Type B pancreatic cell (in vitro differentiated cells): ENCODE data around the gene ALK. TPM values are rescaled to one million over a fixed set of nuclear protein-coding genes. Genes with fewer than 3 reads are reported as not detected.

Experiments
- DNase-seq: peaks from one replicate; pipeline ENCODE4 v3.0.0; 2021; ENCODE audit warnings: mixed read lengths; ENCODE audit not compliant: unreplicated experiment; ENCODE audit errors: extremely low spot score
- H3K27ac Mint-ChIP-seq: 2 replicates; pipeline ENCODE4 v1.8.0; 2021; ENCODE audit warnings: mild to moderate bottlenecking, mixed read lengths
- H3K27me3 Mint-ChIP-seq: 2 replicates; pipeline ENCODE4 v1.8.0; 2021; ENCODE audit warnings: mixed read lengths
- H3K36me3 Mint-ChIP-seq: 2 replicates; pipeline ENCODE4 v1.8.0; 2021; ENCODE audit warnings: mixed read lengths
- H3K4me1 Mint-ChIP-seq: one replicate; pipeline ENCODE4 v1.8.0; 2021; ENCODE audit warnings: mixed read lengths; ENCODE audit not compliant: unreplicated experiment
- H3K4me3 Mint-ChIP-seq: 2 replicates; pipeline ENCODE4 v1.8.0; 2021; ENCODE audit warnings: mild to moderate bottlenecking, mixed read lengths
- H3K9me3 Mint-ChIP-seq: 2 replicates; pipeline ENCODE4 v1.8.0; 2021; ENCODE audit warnings: mixed read lengths
- CTCF ChIP-seq: fragments of 200-600 bp; sonication (generic); conservative IDR thresholded peaks from 2 replicates; pipeline ENCODE4 v1.5.0; 2021; ENCODE audit warnings: antibody characterized with exemption, mild to moderate bottlenecking
- total RNA-seq: library from RNA; stranded (reverse); gene quantifications from 2 replicates; pipeline ENCODE4 v1.2.1, GENCODE V29; 2021; ENCODE audit warnings: low replicate concordance

ALK gene
- total RNA-seq, 1 donor from 2014 or later, result 7.7 TPM

GRCh38 chr2:29423061-29423666, 498.2 kb downstream of the ALK start:
- H3K36me3 Mint-ChIP-seq, result peaks cover 4% of the 10 kb centered on the region
- peaks cover 26% of the 10 kb centered on the region for H3K4me1 Mint-ChIP-seq
- no peak overlapping the region for H3K27ac Mint-ChIP-seq
- no peak for DNase-seq
- H3K9me3 Mint-ChIP-seq, result no peaks in the 10 kb centered on the region
- peaks cover 6% of the 10 kb centered on the region for H3K27me3 Mint-ChIP-seq
- TF ChIP-seq CTCF, result no peak
- no peak overlapping the region for H3K4me3 Mint-ChIP-seq

GRCh38 chr2:29420999-29421782, 500.2 kb downstream of the ALK start:
- TF ChIP-seq CTCF, result no peak
- peaks cover 26% of the 10 kb centered on the region for H3K4me1 Mint-ChIP-seq
- no peak overlapping the region for H3K4me3 Mint-ChIP-seq
- H3K27ac Mint-ChIP-seq, result no peak overlapping the region
- H3K27me3 Mint-ChIP-seq, result peaks cover 6% of the 10 kb centered on the region
- DNase-seq, result no peak
- H3K9me3 Mint-ChIP-seq, result no peaks in the 10 kb centered on the region
- H3K36me3 Mint-ChIP-seq, result peaks cover 4% of the 10 kb centered on the region

GRCh38 chr2:29420464-29420863, 500.9 kb downstream of the ALK start:
- no peak for TF ChIP-seq CTCF
- peaks cover 26% of the 10 kb centered on the region for H3K4me1 Mint-ChIP-seq
- peaks cover 4% of the 10 kb centered on the region for H3K36me3 Mint-ChIP-seq
- no peak overlapping the region for H3K4me3 Mint-ChIP-seq
- peaks cover 6% of the 10 kb centered on the region for H3K27me3 Mint-ChIP-seq
- H3K27ac Mint-ChIP-seq, result no peak overlapping the region
- no peak for DNase-seq
- no peaks in the 10 kb centered on the region for H3K9me3 Mint-ChIP-seq

- H3K4me3 Mint-ChIP-seq, result no peak overlapping the region
- H3K9me3 Mint-ChIP-seq, result no peaks in the 10 kb centered on the region
- peaks cover 4% of the 10 kb centered on the region for H3K36me3 Mint-ChIP-seq
- no peak for DNase-seq
- peak; percentile 36 for TF ChIP-seq CTCF
- H3K4me1 Mint-ChIP-seq, result peaks cover 20% of the 10 kb centered on the region
- no peak overlapping the region for H3K27ac Mint-ChIP-seq
- H3K27me3 Mint-ChIP-seq, result no peaks in the 10 kb centered on the region
Observed at GRCh38 chr2:29417630-29418029, 503.8 kb downstream of the ALK start.

GRCh38 chr2:29412197-29412925, 509.0 kb downstream of the ALK start:
- H3K27me3 Mint-ChIP-seq, result no peaks in the 10 kb centered on the region
- DNase-seq, result no peak
- no peaks in the 10 kb centered on the region for H3K36me3 Mint-ChIP-seq
- no peak overlapping the region for H3K4me3 Mint-ChIP-seq
- H3K4me1 Mint-ChIP-seq, result peaks cover 4% of the 10 kb centered on the region
- H3K9me3 Mint-ChIP-seq, result peaks cover 5% of the 10 kb centered on the region
- no peak overlapping the region for H3K27ac Mint-ChIP-seq
- TF ChIP-seq CTCF, result no peak
